IMR-90 (cell line): Measurements from ENCODE around the gene RASGRF2. TPM values are rescaled to one million over a fixed set of nuclear protein-coding genes. Genes with fewer than 3 reads are reported as not detected.
A peak's percentile ranks its signal among the peaks of the same experiment; 100 is the strongest.

Experiments
- ATAC-seq: fragments of 200-7000 bp; cut with Tn5 transposase; 2 replicates; pipeline ENCODE4 v1.9.1; 2020; ENCODE audit warnings: low read depth, mild to moderate bottlenecking, moderate library complexity
- BruUV-seq: library from RNA; stranded (reverse); fragments of 400-500 nt; replicated peaks from 2 replicates; lab custom pipeline; 2021; lab: Mats Ljungman, UMichigan
- CTCF ChIA-PET: fragments of 300-600 bp; formaldehyde crosslinking; extraction: SDS; loops from one replicate; lab custom pipeline; 2021; ENCODE audit warnings: antibody characterized with exemption; lab: Yijun Ruan, JAX
- POLR2A ChIA-PET: fragments of 300-600 bp; sonication (Branson Sonifier 250); formaldehyde crosslinking; loops from one replicate; lab custom pipeline; 2022; ENCODE audit warnings: antibody characterized with exemption; ENCODE audit not compliant: unreplicated experiment; lab: Charles Lee
- DNase-seq: peaks from one replicate; pipeline ENCODE4 v3.0.0; 2013
- H2AFZ ChIP-seq: replicated peaks from 2 replicates; pipeline ENCODE3; 2013; ENCODE audit warnings: low read length, mild to moderate bottlenecking; ENCODE audit not compliant: poor library complexity
- H2AK5ac ChIP-seq: 2 replicates; pipeline ENCODE4 v1.6.1; 2013; ENCODE audit warnings: low read depth, low read length, inconsistent platforms
- H2AK9ac ChIP-seq: replicated peaks from 2 replicates; pipeline ENCODE3; 2013; ENCODE audit warnings: mild to moderate bottlenecking, low read depth, low read length, moderate library complexity; ENCODE audit not compliant: poor library complexity
- H2BK120ac ChIP-seq: 2 replicates; pipeline ENCODE4 v1.6.1; 2013; ENCODE audit warnings: low read depth, low read length, inconsistent platforms
- H2BK15ac ChIP-seq: 3 replicates; pipeline ENCODE4 v1.6.1; 2013; ENCODE audit warnings: low read depth, low read length, inconsistent platforms
- H2BK20ac ChIP-seq: 2 replicates; pipeline ENCODE4 v1.6.1; 2013; ENCODE audit warnings: low read depth, mild to moderate bottlenecking, inconsistent platforms, low read length, moderate library complexity
- H2BK5ac ChIP-seq: 2 replicates; pipeline ENCODE4 v1.6.1; 2013; ENCODE audit warnings: mild to moderate bottlenecking, low read depth, low read length, inconsistent platforms; ENCODE audit not compliant: poor library complexity, severe bottlenecking
- H3K14ac ChIP-seq: replicated peaks from 2 replicates; pipeline ENCODE4 v1.6.1; 2013; ENCODE audit warnings: low read depth, low read length, inconsistent platforms
- H3K18ac ChIP-seq: 2 replicates; pipeline ENCODE4 v1.6.1; 2013; ENCODE audit warnings: low read depth, low read length, control low read depth
- H3K23ac ChIP-seq: 2 replicates; pipeline ENCODE4 v1.6.1; 2013; ENCODE audit warnings: low read depth, low read length, inconsistent platforms
- H3K27ac ChIP-seq: 2 replicates; pipeline ENCODE4 v1.5.1; 2013; ENCODE audit warnings: mild to moderate bottlenecking, control low read depth, low read length; ENCODE audit not compliant: insufficient read depth
- H3K27me3 ChIP-seq: 2 replicates; pipeline ENCODE4 v1.6.1; 2013; ENCODE audit warnings: low read length; ENCODE audit not compliant: control insufficient read depth, insufficient read depth
- H3K36me3 ChIP-seq: 2 replicates; pipeline ENCODE4 v1.6.1; 2013; ENCODE audit warnings: low read length, mixed read lengths; ENCODE audit not compliant: control insufficient read depth, insufficient read depth
- H3K4ac ChIP-seq: 2 replicates; pipeline ENCODE4 v1.6.1; 2013; ENCODE audit warnings: low read depth, low read length, inconsistent platforms
- H3K4me1 ChIP-seq: 2 replicates; pipeline ENCODE4 v1.6.1; 2013; ENCODE audit warnings: low read length, mixed read lengths; ENCODE audit not compliant: control insufficient read depth, insufficient read depth
- H3K4me2 ChIP-seq: 2 replicates; pipeline ENCODE4 v1.6.1; 2013; ENCODE audit warnings: low read depth, mild to moderate bottlenecking, control low read depth, low read length, moderate library complexity
- H3K4me3 ChIP-seq: 2 replicates; pipeline ENCODE4 v1.5.1; 2013; ENCODE audit warnings: low read depth, mild to moderate bottlenecking, control low read depth, low read length, moderate library complexity; ENCODE audit not compliant: insufficient read depth
- H3K56ac ChIP-seq: 2 replicates; pipeline ENCODE4 v1.6.1; 2013; ENCODE audit warnings: low read length, inconsistent platforms; ENCODE audit not compliant: insufficient read depth; ENCODE audit errors: extremely low read depth
- H3K79me1 ChIP-seq, 2 experiments: 2 replicates each; pipeline ENCODE4 v1.6.1; 2013; ENCODE audit warnings: low read length in 2 of 2, inconsistent platforms in 1 of 2, low read depth in 1 of 2
- H3K9ac ChIP-seq: 2 replicates; pipeline ENCODE4 v1.6.1; 2013; ENCODE audit warnings: low read depth, low read length, control low read depth
- H3K9me1 ChIP-seq: 2 replicates; pipeline ENCODE4 v1.6.1; 2013; ENCODE audit warnings: low read length, inconsistent platforms; ENCODE audit not compliant: insufficient read depth
- H3K9me3 ChIP-seq: 2 replicates; pipeline ENCODE4 v1.6.1; 2013; ENCODE audit warnings: low read length; ENCODE audit not compliant: control insufficient read depth, insufficient read depth
- H4K20me1 ChIP-seq: 2 replicates; pipeline ENCODE4 v1.6.1; 2013; ENCODE audit warnings: low read length, inconsistent platforms; ENCODE audit not compliant: insufficient read depth
- H4K5ac ChIP-seq: 2 replicates; pipeline ENCODE4 v1.6.1; 2013; ENCODE audit warnings: mild to moderate bottlenecking, low read depth, low read length, control low read depth
- H4K8ac ChIP-seq, 2 experiments: 2 replicates each; pipeline ENCODE4 v1.6.1; 2013; ENCODE audit warnings: low read depth in 2 of 2, low read length in 2 of 2, control low read depth in 1 of 2, inconsistent platforms in 1 of 2
- H4K91ac ChIP-seq: 2 replicates; pipeline ENCODE4 v1.6.1; 2013; ENCODE audit warnings: low read depth, low read length, inconsistent platforms; ENCODE audit not compliant: insufficient read depth
- BHLHE40 ChIP-seq: fragments of 150-350 bp; IDR thresholded peaks from 2 replicates; pipeline ENCODE4 v1.6.1; 2016; ENCODE audit warnings: mild to moderate bottlenecking, low read depth, low read length
- CHD1 ChIP-seq: IDR thresholded peaks from 2 replicates; pipeline ENCODE4 v1.6.1; 2012; ENCODE audit warnings: low read depth, low read length, improper control_type of control experiment
- MAZ ChIP-seq: IDR thresholded peaks from 2 replicates; pipeline ENCODE4 v1.6.1; 2012; ENCODE audit warnings: low read depth, mild to moderate bottlenecking, low read length, improper control_type of control experiment, moderate library complexity, borderline replicate concordance
- WGBS, 2 experiments: methylation state at CpG; one replicate each; pipeline versions ENCODE4 v1.1.5 to v1.1.7; 2013; ENCODE audit warnings: missing lambda C conversion rate in 2 of 2; ENCODE audit not compliant: insufficient read length in 1 of 2; ENCODE audit errors: extremely low coverage in 2 of 2; 5-methylcytosine and 5-hydroxymethylcytosine counted together
- dilution Hi-C: fragments of 300-500 bp; cut with HindIII; formaldehyde crosslinking; loops from one replicate; pipeline ENCODE4 v1.14.3; 2018; ENCODE audit warnings: low sequenced_read_pairs; ENCODE audit not compliant: unreplicated experiment
- in situ Hi-C: fragments of 300-500 bp; cut with MboI; formaldehyde crosslinking; loops from 3 replicates; pipeline ENCODE4 v1.14.3; 2019; ENCODE audit warnings: low sequenced_read_pairs, inconsistent platforms, mixed read lengths
- intact Hi-C: fragments of 100-400 bp; cut with micrococcal nuclease; formaldehyde crosslinking; loops from 2 replicates; pipeline ENCODE4 v1.10.0; 2022
- polyA plus RNA-seq, 3 experiments: library from polyadenylated mRNA; depleted of rRNA; stranded (reverse); fragments of >200 nt; gene quantifications; 2 replicates each; pipeline ENCODE4 v1.2.3, GENCODE V29; 2012; ENCODE audit warnings: low replicate concordance in 1 of 3
- total RNA-seq: library from RNA; depleted of rRNA; stranded (reverse); fragments of >200 nt; gene quantifications from 2 replicates; pipeline ENCODE4 v1.2.3, GENCODE V29; 2012

The RASGRF2 gene
- total and polyA plus RNA-seq, 2 of the 4 experiments (the other 2 are of a cell fraction): 2.9 to 5.0 TPM

GRCh38 chr5:80915716-80916115, 44.4 kb upstream of the RASGRF2 start:
- Histone ChIP-seq H2BK120ac (no peak overlapping the region), H3K9me3 (no peaks in the 10 kb centered on the region), H4K20me1 (no peaks in the 10 kb centered on the region), H3K27me3 (no peaks in the 10 kb centered on the region), H3K4ac (no peak overlapping the region), H2BK5ac (no peak overlapping the region), H3K23ac (no peak overlapping the region), H2AK5ac (no peak overlapping the region), H4K91ac (no peak overlapping the region), H3K14ac (no peak overlapping the region), H4K5ac (no peak overlapping the region), H3K4me1 (peaks cover 6% of the 10 kb centered on the region), H3K18ac (peak overlapping the region; percentile 73; the same call in 1 of the 2 replicates), H3K9me1 (peaks cover 2% of the 10 kb centered on the region; the same call in 1 of the 2 replicates), H2AK9ac (no peak overlapping the region), H4K8ac (no peak overlapping the region), H3K79me1 (no peaks in the 10 kb centered on the region), H3K4me2 (peak overlapping the region; percentile 37; the same call in 1 of the 2 replicates), H3K36me3 (no peaks in the 10 kb centered on the region), H3K27ac (no peak overlapping the region), H2BK15ac (no peak overlapping the region), H2BK20ac (no peak overlapping the region), H2AFZ (no peak overlapping the region), H3K4me3 (no peak overlapping the region), H3K9ac (no peak overlapping the region), H3K56ac (no peak overlapping the region)
- no peak for TF ChIP-seq CHD1
- TF ChIP-seq MAZ: no peak
- TF ChIP-seq BHLHE40: no peak
- ChIA-PET CTCF (interaction anchor here (0.6 to 1.0 kb wide), 2 partner anchors 28 to 193 kb away, joined by 3 read pairs; no protein-coding TSS in a partner anchor), POLR2A (no interaction called here)
- in situ Hi-C loops: no loop called here
- dilution Hi-C loops: no loop called here
- intact Hi-C loops: no loop called here
- peak; percentile 64 for DNase-seq
- ATAC-seq: peak; percentile 95
- WGBS, 2 experiments: no CpG with 5 or more reads among the region's 1 CpG
- no TSS peak for BruUV-seq
